H1 (cell line): ENCODE data around the gene CAP2. TPM values are rescaled to one million over a fixed set of nuclear protein-coding genes. Genes with fewer than 3 reads are reported as not detected.

Experiments
- CTCF ChIA-PET: fragments of 300-600 bp; sonication (Branson Sonifier 250); formaldehyde crosslinking; loops from one replicate; lab custom pipeline; 2021; ENCODE audit not compliant: partially characterized antibody; lab: Charles Lee
- POLR2A ChIA-PET: fragments of 300-600 bp; sonication (Branson Sonifier 250); formaldehyde crosslinking; loops from one replicate; lab custom pipeline; 2021; ENCODE audit warnings: inconsistent platforms; ENCODE audit not compliant: partially characterized antibody; lab: Charles Lee
- DNase-seq, 2 experiments: peaks; one replicate each; pipeline versions ENCODE4 v3.0.0 to v3.0.0-alpha.2; 2010 to 2022; ENCODE audit warnings: low spot score in 2 of 2, low read depth in 1 of 2, mixed read lengths in 1 of 2
- FAIRE-seq: peaks from 2 replicates; lab custom pipeline; 2011; peaks lifted over from hg19 to GRCh38; lab: Jason Lieb, UNC
- H2AFZ ChIP-seq: 2 replicates; pipeline ENCODE4 v1.8.1; 2012; ENCODE audit warnings: low read length, inconsistent platforms
- H2AK5ac ChIP-seq: 2 replicates; pipeline ENCODE4 v1.6.1; 2013; ENCODE audit warnings: low read depth, low read length
- H2BK120ac ChIP-seq: replicated peaks from 2 replicates; pipeline ENCODE3; 2013; ENCODE audit warnings: low read depth, low read length, inconsistent platforms
- H2BK12ac ChIP-seq: 2 replicates; pipeline ENCODE4 v1.6.1; 2013; ENCODE audit warnings: low read depth, low read length
- H2BK15ac ChIP-seq: 2 replicates; pipeline ENCODE4 v1.6.1; 2013; ENCODE audit warnings: low read length
- H2BK20ac ChIP-seq: 2 replicates; pipeline ENCODE4 v1.6.1; 2013; ENCODE audit warnings: low read length
- H2BK5ac ChIP-seq: 2 replicates; pipeline ENCODE4 v1.6.1; 2013; ENCODE audit warnings: low read depth, low read length
- H3K14ac ChIP-seq: 2 replicates; pipeline ENCODE4 v1.6.1; 2013; ENCODE audit warnings: inconsistent platforms; ENCODE audit not compliant: insufficient read length
- H3K18ac ChIP-seq: 2 replicates; pipeline ENCODE4 v1.6.1; 2013; ENCODE audit warnings: low read length; ENCODE audit errors: extremely low read depth
- H3K23ac ChIP-seq: 2 replicates; pipeline ENCODE4 v1.6.1; 2013; ENCODE audit warnings: inconsistent platforms; ENCODE audit not compliant: insufficient read length
- H3K23me2 ChIP-seq: 2 replicates; pipeline ENCODE4 v1.6.1; 2013; ENCODE audit warnings: low read depth, low read length
- H3K27ac ChIP-seq: 2 replicates; pipeline ENCODE4 v1.6.1; 2011; ENCODE audit warnings: low read depth, low read length, inconsistent platforms
- H3K27me3 ChIP-seq, 4 experiments: replicated peaks in 1 of 4; 1 replicate in 1 of 4; 2 replicates in 3 of 4; pipeline versions ENCODE4 v1.6.1 to v1.8.1; 2011 to 2013; ENCODE audit warnings: low read length in 3 of 4, mild to moderate bottlenecking in 3 of 4, inconsistent platforms in 2 of 4, mixed read lengths in 2 of 4, moderate library complexity in 1 of 4; ENCODE audit not compliant: control insufficient read depth in 3 of 4, insufficient read depth in 3 of 4; ENCODE audit errors: extremely low read depth in 1 of 4
- H3K36me3 ChIP-seq, 4 experiments: 2 replicates each; pipeline versions ENCODE4 v1.6.1 to v1.8.1; 2011 to 2013; ENCODE audit warnings: mild to moderate bottlenecking in 4 of 4, low read length in 3 of 4, moderate library complexity in 2 of 4, control low read depth in 1 of 4, inconsistent platforms in 1 of 4; ENCODE audit not compliant: insufficient read depth in 4 of 4, control insufficient read depth in 2 of 4
- H3K4ac ChIP-seq: replicated peaks from 2 replicates; pipeline ENCODE3; 2013; ENCODE audit warnings: low read length, low read depth, mixed read lengths, inconsistent platforms; ENCODE audit not compliant: insufficient read length
- H3K4me1 ChIP-seq, 4 experiments: replicated peaks in 1 of 4; 1 replicate in 1 of 4; 2 replicates in 3 of 4; pipeline versions ENCODE4 v1.6.1 to v1.8.1; 2011 to 2013; ENCODE audit warnings: low read length in 3 of 4, inconsistent platforms in 2 of 4, mixed read lengths in 1 of 4; ENCODE audit not compliant: insufficient read depth in 4 of 4, control insufficient read depth in 3 of 4
- H3K4me2 ChIP-seq, 2 experiments: 2 replicates each; pipeline versions ENCODE4 v1.6.1 to v1.8.1; 2011 to 2013; ENCODE audit warnings: low read depth in 2 of 2, low read length in 2 of 2, control low read depth in 1 of 2, inconsistent platforms in 1 of 2, mild to moderate bottlenecking in 1 of 2; ENCODE audit not compliant: insufficient read depth in 1 of 2
- H3K4me3 ChIP-seq, 4 experiments: fragments of 200-600, 300-600 bp in 1 of 4; sonication (generic), shearing (Covaris generic), sonication (Bioruptor Twin) in 1 of 4; 2 replicates each; pipeline versions ENCODE4 v1.5.1 to v1.8.1; 2011 to 2016; ENCODE audit warnings: low read length in 4 of 4, low read depth in 3 of 4, control low read depth in 2 of 4, inconsistent platforms in 2 of 4, mild to moderate bottlenecking in 2 of 4, mixed read lengths in 1 of 4, moderate library complexity in 1 of 4; ENCODE audit not compliant: insufficient read depth in 2 of 4; ENCODE audit errors: extremely low read depth in 1 of 4
- H3K56ac ChIP-seq: replicated peaks from 2 replicates; pipeline ENCODE3; 2013; ENCODE audit warnings: low read depth, mild to moderate bottlenecking, mixed read lengths, low read length, inconsistent platforms; ENCODE audit not compliant: insufficient read length
- H3K79me1 ChIP-seq: 2 replicates; pipeline ENCODE4 v1.6.1; 2013; ENCODE audit warnings: low read depth, low read length, control low read depth
- H3K79me2 ChIP-seq, 2 experiments: 2 replicates each; pipeline versions ENCODE4 v1.6.1 to v1.8.1; 2012 to 2013; ENCODE audit warnings: low read length in 2 of 2, mild to moderate bottlenecking in 2 of 2, inconsistent platforms in 1 of 2; ENCODE audit not compliant: insufficient read depth in 2 of 2, control insufficient read depth in 1 of 2
- H3K9ac ChIP-seq, 4 experiments: replicated peaks in 1 of 4; 1 replicate in 1 of 4; 2 replicates in 3 of 4; pipeline versions ENCODE4 v1.6.1 to v1.8.1; 2011 to 2013; ENCODE audit warnings: low read depth in 3 of 4, low read length in 3 of 4, control low read depth in 2 of 4, mild to moderate bottlenecking in 2 of 4, moderate library complexity in 2 of 4, inconsistent platforms in 1 of 4; ENCODE audit errors: extremely low read depth in 1 of 4
- H3K9me3 ChIP-seq, 2 experiments: 2 replicates each; pipeline versions ENCODE4 v1.6.1 to v1.8.1; 2012 to 2013; ENCODE audit warnings: mild to moderate bottlenecking in 2 of 2, moderate library complexity in 2 of 2, control low read depth in 1 of 2, inconsistent platforms in 1 of 2, low read depth in 1 of 2, low read length in 1 of 2, mixed read lengths in 1 of 2; ENCODE audit not compliant: insufficient read depth in 2 of 2
- H4K20me1 ChIP-seq, 2 experiments: replicated peaks in 1 of 2; 2 replicates each; pipeline versions ENCODE3 to v1.8.1; 2011 to 2013; ENCODE audit warnings: inconsistent platforms in 2 of 2, low read length in 2 of 2, mild to moderate bottlenecking in 1 of 2; ENCODE audit not compliant: insufficient read depth in 2 of 2, control insufficient read depth in 1 of 2
- H4K5ac ChIP-seq: 2 replicates; pipeline ENCODE4 v1.6.1; 2013; ENCODE audit warnings: low read length, low read depth, mixed read lengths, inconsistent platforms; ENCODE audit not compliant: insufficient read length
- H4K8ac ChIP-seq: 2 replicates; pipeline ENCODE4 v1.8.0; 2013; ENCODE audit warnings: mild to moderate bottlenecking, moderate library complexity, low read length, inconsistent platforms; ENCODE audit not compliant: insufficient read depth; ENCODE audit errors: extremely low read depth
- H4K91ac ChIP-seq: replicated peaks from 2 replicates; pipeline ENCODE3; 2013; ENCODE audit warnings: low read length, mixed read lengths, inconsistent platforms; ENCODE audit not compliant: insufficient read length
- BACH1 ChIP-seq: IDR thresholded peaks from 2 replicates; pipeline ENCODE4 v1.6.1; 2012; ENCODE audit warnings: low read length, improper control_type of control experiment
- CREB1 ChIP-seq: IDR thresholded peaks from 2 replicates; pipeline ENCODE4 v1.6.1; 2012; ENCODE audit warnings: inconsistent platforms
- EP300 ChIP-seq, 2 experiments: IDR thresholded peaks; 1 replicate in 1 of 2; 2 replicates in 1 of 2; pipeline ENCODE4 v1.6.1; 2011 to 2012; ENCODE audit warnings: low read depth in 2 of 2, low read length in 2 of 2, mild to moderate bottlenecking in 2 of 2, borderline replicate concordance in 1 of 2, inconsistent platforms in 1 of 2, moderate library complexity in 1 of 2
- JUN ChIP-seq: IDR thresholded peaks from 2 replicates; pipeline ENCODE4 v1.6.1; 2011; ENCODE audit warnings: low read depth, mild to moderate bottlenecking, improper control_type of control experiment, low read length
- POU5F1 ChIP-seq: IDR thresholded peaks from 2 replicates; pipeline ENCODE4 v1.6.1; 2011; ENCODE audit warnings: low read depth, mild to moderate bottlenecking, low read length, moderate library complexity
- SP2 ChIP-seq: IDR thresholded peaks from 2 replicates; pipeline ENCODE4 v1.6.1; 2012; ENCODE audit warnings: mild to moderate bottlenecking, low read length, inconsistent platforms
- TAF1 ChIP-seq: IDR thresholded peaks from 2 replicates; pipeline ENCODE4 v1.6.1; 2011; ENCODE audit warnings: mild to moderate bottlenecking, low read depth, low read length
- USF2 ChIP-seq: IDR thresholded peaks from 2 replicates; pipeline ENCODE4 v1.6.1; 2011; ENCODE audit warnings: low read length, improper control_type of control experiment
- WGBS, 2 experiments: shearing (Covaris generic) in 1 of 2; methylation state at CpG; one replicate each; pipeline versions ENCODE4 v1.1.6 to v1.1.7; 2013 to 2015; ENCODE audit warnings: low lambda C conversion rate in 2 of 2, mixed read lengths in 2 of 2, inconsistent platforms in 1 of 2, low coverage in 1 of 2, missing lambda C conversion rate in 1 of 2; ENCODE audit not compliant: insufficient replicate concordance in 2 of 2, insufficient coverage in 1 of 2, insufficient read length in 1 of 2; ENCODE audit errors: extremely low coverage in 1 of 2, missing lambda C conversion rate in 1 of 2; 5-methylcytosine and 5-hydroxymethylcytosine counted together
- polyA plus RNA-seq, 7 experiments: library from polyadenylated mRNA; depleted of rRNA in 3 of 7; stranded (reverse) in 5 of 7; unstranded in 2 of 7; fragments of >200 nt in 5 of 7; fragments of 200-250 nt in 2 of 7; gene quantifications; 1 replicate in 5 of 7; 2 replicates in 1 of 7; 4 replicates in 1 of 7; pipeline versions ENCODE4 v1.2.1 to v1.2.3, GENCODE V29; 2011 to 2013; ENCODE audit warnings: missing spikeins in 2 of 7, mixed read lengths in 2 of 7
- total RNA-seq: library from RNA; stranded (reverse); fragmentation: NEBNext Ultra II Directional; extraction: Animal tissue kit (Norgen Biotek cat#: 25700); gene quantifications from 2 replicates; pipeline ENCODE4 v1.2.1, GENCODE V29; 2021

Gene CAP2
- total and polyA plus RNA-seq, 2 of the 8 experiments (the other 6 are each of a cell fraction or from before 2014, with no cell fraction given), result 7.2 to 10.0 TPM

- CTCF ChIA-PET, result interaction anchor here (1.1 to 1.2 kb wide), 2 partner anchors 11 to 12 kb away, joined by 3 read pairs; no protein-coding TSS in a partner anchor
- Histone ChIP-seq H3K27me3 (no peaks in the 10 kb centered on the region), H3K9me3 (peaks cover 5 to 8% of the 10 kb centered on the region in 2 experiments; a peak in 2 of 4 replicates), H2BK15ac (no peak overlapping the region), H3K56ac (no peak overlapping the region), H2BK20ac (no peak overlapping the region), H2AK5ac (no peak overlapping the region), H3K4ac (no peak overlapping the region), H4K20me1 (no peaks in the 10 kb centered on the region), H3K23ac (no peak overlapping the region), H3K4me1 (no peaks in the 10 kb centered on the region; a peak in 1 of 7 replicates), H2BK12ac (no peak overlapping the region), H2AFZ (no peak overlapping the region), H4K5ac (no peak overlapping the region), H3K23me2 (no peaks in the 10 kb centered on the region), H2BK120ac (no peak overlapping the region), H3K4me2 (no peak overlapping the region), H4K8ac (no peak overlapping the region), H2BK5ac (no peak overlapping the region), H3K14ac (no peak overlapping the region), H3K9ac (no peak overlapping the region), H3K79me2 (0 out of 4 replicates have a peak, but pooled peaks cover 0 to 5% of the 10 kb centered on the region in 2 experiments), H3K27ac (no peak overlapping the region), H3K36me3 (no peaks in the 10 kb centered on the region), H3K79me1 (no peaks in the 10 kb centered on the region), H3K4me3 (no peak overlapping the region), H3K18ac (no peak overlapping the region), H4K91ac (no peak overlapping the region)
- TF ChIP-seq TAF1 (no peak), USF2 (no peak), CREB1 (no peak), EP300 (IDR thresholded peaks at IDR 0.05; ENCODE audit: borderline replicate concordance in 1 of 2, low read depth in 2 of 2, low read length in 2 of 2) (no peak), BACH1 (no peak), SP2 (no peak), JUN (no peak), POU5F1 (no peak)
- 89% methylated on average over 8 of the region's 8 CpGs; no CpG with 5 or more reads in 1 of the 2 experiments for WGBS, 2 experiments
- FAIRE-seq, result no peak
- no peak for DNase-seq
- POLR2A ChIA-PET, result interaction anchor here (1.1 kb wide), 1 partner anchor 12 kb away, joined by 3 read pairs; the partner anchor contains the start of gene CAP2
Observed at GRCh38 chr6:17405944-17406245, 12.5 kb downstream of the CAP2 start.
